WTC11 (cell line): ENCODE data around the gene RPL9. TPM values are rescaled to one million over a fixed set of nuclear protein-coding genes. Genes with fewer than 3 reads are reported as not detected.
"Not testable (repeated sequence)": the region's sequence is repeated elsewhere in the genome, so short reads cannot be mapped to it uniquely, and the experiment has no call there.

Source experiments
- ATAC-seq: fragments of 200-7000 bp; cut with Tn5 transposase; 2 replicates; pipeline ENCODE4 v1.10.0; 2021; ENCODE audit warnings: mild to moderate bottlenecking, moderate library complexity
- CTCF ChIA-PET: fragments of 300-600 bp; sonication (Branson Sonifier 250); formaldehyde crosslinking; loops from one replicate; lab custom pipeline; 2021; ENCODE audit warnings: antibody characterized with exemption; lab: Charles Lee
- POLR2A ChIA-PET: fragments of 350-600 bp; sonication (Branson Sonifier 250); formaldehyde crosslinking; loops from one replicate; lab custom pipeline; 2021; ENCODE audit warnings: antibody characterized with exemption; lab: Charles Lee
- DNase-seq: peaks from one replicate; pipeline ENCODE4 v3.0.0; 2021; ENCODE audit warnings: low spot score
- H3K27ac Mint-ChIP-seq: 2 replicates; pipeline ENCODE4 v1.8.0; 2021; ENCODE audit warnings: mixed read lengths
- H3K27me3 Mint-ChIP-seq: 2 replicates; pipeline ENCODE4 v1.8.0; 2021; ENCODE audit warnings: low read depth, mild to moderate bottlenecking, moderate library complexity, mixed read lengths
- H3K36me3 Mint-ChIP-seq: 2 replicates; pipeline ENCODE4 v1.8.0; 2021; ENCODE audit warnings: mixed read lengths
- H3K4me1 Mint-ChIP-seq: 2 replicates; pipeline ENCODE4 v1.8.0; 2022; ENCODE audit warnings: mixed read lengths
- H3K4me3 Mint-ChIP-seq: 2 replicates; pipeline ENCODE4 v1.8.0; 2021; ENCODE audit warnings: mild to moderate bottlenecking, moderate library complexity, mixed read lengths
- H3K9me3 Mint-ChIP-seq: 2 replicates; pipeline ENCODE4 v1.8.0; 2021; ENCODE audit warnings: mixed read lengths
- CBFB ChIP-seq: sonication (generic); formaldehyde crosslinking; IDR thresholded peaks from 2 replicates; pipeline ENCODE4 v1.8.1; 2022; ENCODE audit warnings: mild to moderate bottlenecking, low read depth, missing genetic modification reagents
- CREM ChIP-seq: sonication (generic); formaldehyde crosslinking; IDR thresholded peaks from 2 replicates; pipeline ENCODE4 v1.8.1; 2022; ENCODE audit warnings: mild to moderate bottlenecking, missing genetic modification reagents, moderate library complexity
- GABPB1 ChIP-seq: sonication (generic); formaldehyde crosslinking; IDR thresholded peaks from 2 replicates; pipeline ENCODE4 v1.8.1; 2023; ENCODE audit warnings: mild to moderate bottlenecking, missing genetic modification reagents
- NFE2L1 ChIP-seq: sonication (generic); formaldehyde crosslinking; IDR thresholded peaks from 2 replicates; pipeline ENCODE4 v1.8.1; 2023; ENCODE audit warnings: missing genetic modification reagents
- NFYB ChIP-seq: sonication (generic); formaldehyde crosslinking; conservative IDR thresholded peaks from 2 replicates; pipeline ENCODE4 v1.8.0; 2022; ENCODE audit warnings: low read depth, missing genetic modification reagents
- RORB ChIP-seq: fragments of 250-450 bp; sonication (Bioruptor Pico); IDR thresholded peaks from 2 replicates; pipeline ENCODE4 v1.9.0; 2021; ENCODE audit warnings: mild to moderate bottlenecking
- TP53 ChIP-seq: sonication (generic); formaldehyde crosslinking; IDR thresholded peaks from 2 replicates; pipeline ENCODE4 v1.8.1; 2023; ENCODE audit warnings: mild to moderate bottlenecking, missing genetic modification reagents
- ZBTB21 ChIP-seq: sonication (generic); formaldehyde crosslinking; IDR thresholded peaks from 2 replicates; pipeline ENCODE4 v1.8.1; 2023; ENCODE audit warnings: mild to moderate bottlenecking, missing genetic modification reagents, borderline replicate concordance
- ZNF121 ChIP-seq: sonication (generic); formaldehyde crosslinking; IDR thresholded peaks from 2 replicates; pipeline ENCODE4 v1.8.0; 2023; ENCODE audit warnings: missing genetic modification reagents
- ZNF317 ChIP-seq: sonication (generic); formaldehyde crosslinking; IDR thresholded peaks from 2 replicates; pipeline ENCODE4 v1.8.1; 2023; ENCODE audit warnings: low read depth, mild to moderate bottlenecking, moderate library complexity, missing genetic modification reagents, borderline replicate concordance
- total RNA-seq: library from RNA; stranded (reverse); gene quantifications from 3 replicates; pipeline ENCODE4 v1.2.3, GENCODE V29; 2021
- TF ChIP-seq, protein P1 (sequence below): fragments of 200-600 bp; IDR thresholded peaks from 2 replicates; pipeline ENCODE4 v1.8.0; 2022; ENCODE audit warnings: antibody characterized with exemption
- TF ChIP-seq, protein P2 (sequence below): sonication (generic); formaldehyde crosslinking; IDR thresholded peaks from 2 replicates; pipeline ENCODE4 v1.8.0; 2023; ENCODE audit warnings: missing genetic modification reagents
- TF ChIP-seq, protein P3 (sequence below): sonication (generic); formaldehyde crosslinking; IDR thresholded peaks from 2 replicates; pipeline ENCODE4 v1.8.1; 2023; ENCODE audit warnings: mild to moderate bottlenecking, missing genetic modification reagents
- TF ChIP-seq, protein P4 (sequence below): fragments of 250-450 bp; sonication (Bioruptor Pico); IDR thresholded peaks from 2 replicates; pipeline ENCODE4 v1.9.0; 2021; ENCODE audit warnings: mild to moderate bottlenecking
- TF ChIP-seq, protein P5 (sequence below): sonication (generic); formaldehyde crosslinking; IDR thresholded peaks from 2 replicates; pipeline ENCODE4 v1.8.1; 2023; ENCODE audit warnings: mild to moderate bottlenecking, missing genetic modification reagents, moderate library complexity
- TF ChIP-seq, protein P6 (sequence below): sonication (generic); formaldehyde crosslinking; IDR thresholded peaks from 2 replicates; pipeline ENCODE4 v1.8.1; 2022; ENCODE audit warnings: missing genetic modification reagents, borderline replicate concordance

The RPL9 gene
- total RNA-seq, 1 experiment from 2014 or later: 1,191 TPM

DNA sequence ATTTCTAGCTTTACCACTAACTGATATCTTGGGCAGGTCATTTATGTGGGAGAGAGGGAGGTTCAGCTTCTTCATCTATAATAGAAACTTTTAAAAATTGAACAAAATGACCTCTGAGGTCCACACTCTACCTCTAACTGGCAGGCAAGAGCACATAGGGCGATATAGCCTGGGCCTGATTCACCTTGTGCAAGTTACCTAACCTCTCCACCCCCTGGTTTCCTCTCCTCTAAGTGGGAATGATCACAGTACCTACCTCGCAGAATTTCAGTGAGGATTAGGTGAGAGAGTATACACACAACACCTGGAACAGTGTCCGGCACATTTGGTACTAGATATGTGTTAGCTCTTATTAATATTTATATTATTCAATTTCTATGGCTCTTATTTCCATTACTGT is 36.5 kb downstream of the RPL9 start (continued):
- TF ChIP-seq, protein P1, sequence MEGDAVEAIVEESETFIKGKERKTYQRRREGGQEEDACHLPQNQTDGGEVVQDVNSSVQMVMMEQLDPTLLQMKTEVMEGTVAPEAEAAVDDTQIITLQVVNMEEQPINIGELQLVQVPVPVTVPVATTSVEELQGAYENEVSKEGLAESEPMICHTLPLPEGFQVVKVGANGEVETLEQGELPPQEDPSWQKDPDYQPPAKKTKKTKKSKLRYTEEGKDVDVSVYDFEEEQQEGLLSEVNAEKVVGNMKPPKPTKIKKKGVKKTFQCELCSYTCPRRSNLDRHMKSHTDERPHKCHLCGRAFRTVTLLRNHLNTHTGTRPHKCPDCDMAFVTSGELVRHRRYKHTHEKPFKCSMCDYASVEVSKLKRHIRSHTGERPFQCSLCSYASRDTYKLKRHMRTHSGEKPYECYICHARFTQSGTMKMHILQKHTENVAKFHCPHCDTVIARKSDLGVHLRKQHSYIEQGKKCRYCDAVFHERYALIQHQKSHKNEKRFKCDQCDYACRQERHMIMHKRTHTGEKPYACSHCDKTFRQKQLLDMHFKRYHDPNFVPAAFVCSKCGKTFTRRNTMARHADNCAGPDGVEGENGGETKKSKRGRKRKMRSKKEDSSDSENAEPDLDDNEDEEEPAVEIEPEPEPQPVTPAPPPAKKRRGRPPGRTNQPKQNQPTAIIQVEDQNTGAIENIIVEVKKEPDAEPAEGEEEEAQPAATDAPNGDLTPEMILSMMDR: no peak
- TF ChIP-seq TP53 (CRISPR knock-in tag): no peak
- TF ChIP-seq ZNF121 (CRISPR knock-in tag): no peak
- TF ChIP-seq ZNF317 (CRISPR knock-in tag): no peak

DNA sequence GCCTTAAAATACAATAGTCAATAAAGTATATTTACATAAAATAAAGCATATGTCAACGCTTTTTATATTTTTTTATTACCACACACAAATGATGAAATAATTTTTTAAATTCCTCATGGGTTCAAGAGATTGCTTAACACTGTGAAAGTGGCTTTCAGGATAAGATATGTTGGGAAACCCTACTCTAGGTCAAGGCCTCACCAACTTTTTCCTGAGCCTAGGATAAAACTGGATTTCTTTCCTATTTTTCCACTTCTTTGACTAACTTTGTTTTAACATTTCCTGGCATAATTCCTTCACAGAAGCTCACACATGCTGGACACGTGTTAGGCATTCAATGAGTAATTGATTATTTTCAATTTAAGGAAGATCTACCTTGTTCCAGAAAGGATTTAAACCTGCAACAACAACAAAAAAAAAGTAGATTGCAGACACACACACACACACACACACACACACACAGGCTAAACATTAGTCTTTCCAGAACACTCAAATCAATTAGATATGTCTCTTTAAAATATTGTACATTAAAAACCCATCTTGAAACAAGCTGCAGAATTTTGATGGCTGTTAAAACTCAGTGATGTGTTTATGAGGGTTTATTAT is 42.9 kb downstream of the RPL9 start:
- no peaks in the 10 kb centered on the region for H3K36me3 Mint-ChIP-seq
- no peaks in the 10 kb centered on the region for H3K9me3 Mint-ChIP-seq
- no peaks in the 10 kb centered on the region for H3K27me3 Mint-ChIP-seq
- no peaks in the 10 kb centered on the region for H3K4me1 Mint-ChIP-seq
- CTCF ChIA-PET: no interaction called here
- ATAC-seq: no peak
- POLR2A ChIA-PET: no interaction called here
- H3K4me3 Mint-ChIP-seq: no peak overlapping the region
- no peak for DNase-seq
- no peak overlapping the region for H3K27ac Mint-ChIP-seq
- TF ChIP-seq CREM (CRISPR knock-in tag) (no peak), GABPB1 (CRISPR knock-in tag) (peak; percentile 52; the same call in 1 of the 2 replicates)

DNA sequence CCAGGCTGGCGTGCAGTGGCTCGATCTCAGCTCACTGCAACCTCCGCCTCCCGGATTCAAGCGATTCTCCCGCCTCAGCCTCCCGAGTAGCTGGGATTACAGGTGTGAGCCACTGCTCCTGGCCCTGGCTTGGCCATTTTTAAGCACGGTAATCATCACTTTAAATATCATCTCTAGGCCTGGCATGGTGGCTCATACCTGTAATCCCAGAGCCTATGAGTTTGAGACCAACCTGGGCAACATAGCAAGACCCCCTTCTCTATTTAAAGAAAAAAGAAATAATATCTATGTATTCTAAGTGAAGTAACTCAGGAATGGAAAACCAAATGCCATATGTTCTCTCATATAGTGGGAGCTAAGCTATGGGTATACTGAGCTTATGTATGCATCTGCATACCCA is 47.2 kb downstream of the RPL9 start:
- H3K4me1 Mint-ChIP-seq, DNase-seq, ATAC-seq, H3K4me3 Mint-ChIP-seq, POLR2A ChIA-PET, H3K27ac Mint-ChIP-seq, H3K27me3 Mint-ChIP-seq, H3K36me3 Mint-ChIP-seq, H3K9me3 Mint-ChIP-seq, CTCF ChIA-PET: not testable (repeated sequence)

DNA sequence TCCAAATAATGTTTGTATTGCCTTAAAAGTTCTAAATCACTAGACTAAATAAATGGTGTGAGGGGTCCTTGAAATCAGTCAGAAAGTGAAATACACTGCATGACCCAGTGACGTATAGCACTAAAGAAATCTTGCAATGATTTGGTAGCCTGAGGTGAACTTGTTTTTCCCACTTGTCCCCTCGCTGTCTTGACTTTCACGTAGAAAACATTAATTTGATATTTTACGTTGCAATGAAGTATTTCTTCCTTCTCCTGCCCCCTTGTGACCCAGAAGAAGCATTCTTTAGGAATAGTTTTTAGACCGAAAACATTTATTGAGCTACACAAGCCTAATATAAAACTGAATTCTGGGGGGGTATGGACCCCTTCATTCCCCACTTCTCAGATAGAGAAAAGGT is 48.3 kb downstream of the RPL9 start:
- POLR2A ChIA-PET: no interaction called here
- no peak for ATAC-seq

More for the DNA sequence above, 48.3 kb downstream of the RPL9 start:
- Mint-ChIP-seq H3K27me3 (no peaks in the 10 kb centered on the region), H3K4me3 (no peak overlapping the region), H3K36me3 (no peaks in the 10 kb centered on the region), H3K9me3 (no peaks in the 10 kb centered on the region), H3K4me1 (no peaks in the 10 kb centered on the region), H3K27ac (no peak overlapping the region)
- CTCF ChIA-PET: interaction anchor here (0.6 to 0.8 kb wide), 2 partner anchors 14 to 81 kb away, joined by 3 to 5 read pairs; no protein-coding TSS in a partner anchor
- TF ChIP-seq NFYB (CRISPR knock-in tag): no peak
- TF ChIP-seq RORB (CRISPR knock-in tag): no peak
- TF ChIP-seq, protein P2, sequence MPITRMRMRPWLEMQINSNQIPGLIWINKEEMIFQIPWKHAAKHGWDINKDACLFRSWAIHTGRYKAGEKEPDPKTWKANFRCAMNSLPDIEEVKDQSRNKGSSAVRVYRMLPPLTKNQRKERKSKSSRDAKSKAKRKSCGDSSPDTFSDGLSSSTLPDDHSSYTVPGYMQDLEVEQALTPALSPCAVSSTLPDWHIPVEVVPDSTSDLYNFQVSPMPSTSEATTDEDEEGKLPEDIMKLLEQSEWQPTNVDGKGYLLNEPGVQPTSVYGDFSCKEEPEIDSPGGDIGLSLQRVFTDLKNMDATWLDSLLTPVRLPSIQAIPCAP (CRISPR knock-in tag): no peak
- TF ChIP-seq, protein P3, sequence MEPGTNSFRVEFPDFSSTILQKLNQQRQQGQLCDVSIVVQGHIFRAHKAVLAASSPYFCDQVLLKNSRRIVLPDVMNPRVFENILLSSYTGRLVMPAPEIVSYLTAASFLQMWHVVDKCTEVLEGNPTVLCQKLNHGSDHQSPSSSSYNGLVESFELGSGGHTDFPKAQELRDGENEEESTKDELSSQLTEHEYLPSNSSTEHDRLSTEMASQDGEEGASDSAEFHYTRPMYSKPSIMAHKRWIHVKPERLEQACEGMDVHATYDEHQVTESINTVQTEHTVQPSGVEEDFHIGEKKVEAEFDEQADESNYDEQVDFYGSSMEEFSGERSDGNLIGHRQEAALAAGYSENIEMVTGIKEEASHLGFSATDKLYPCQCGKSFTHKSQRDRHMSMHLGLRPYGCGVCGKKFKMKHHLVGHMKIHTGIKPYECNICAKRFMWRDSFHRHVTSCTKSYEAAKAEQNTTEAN (CRISPR knock-in tag): no peak
- no peak for TF ChIP-seq CBFB
- TF ChIP-seq, protein P4, sequence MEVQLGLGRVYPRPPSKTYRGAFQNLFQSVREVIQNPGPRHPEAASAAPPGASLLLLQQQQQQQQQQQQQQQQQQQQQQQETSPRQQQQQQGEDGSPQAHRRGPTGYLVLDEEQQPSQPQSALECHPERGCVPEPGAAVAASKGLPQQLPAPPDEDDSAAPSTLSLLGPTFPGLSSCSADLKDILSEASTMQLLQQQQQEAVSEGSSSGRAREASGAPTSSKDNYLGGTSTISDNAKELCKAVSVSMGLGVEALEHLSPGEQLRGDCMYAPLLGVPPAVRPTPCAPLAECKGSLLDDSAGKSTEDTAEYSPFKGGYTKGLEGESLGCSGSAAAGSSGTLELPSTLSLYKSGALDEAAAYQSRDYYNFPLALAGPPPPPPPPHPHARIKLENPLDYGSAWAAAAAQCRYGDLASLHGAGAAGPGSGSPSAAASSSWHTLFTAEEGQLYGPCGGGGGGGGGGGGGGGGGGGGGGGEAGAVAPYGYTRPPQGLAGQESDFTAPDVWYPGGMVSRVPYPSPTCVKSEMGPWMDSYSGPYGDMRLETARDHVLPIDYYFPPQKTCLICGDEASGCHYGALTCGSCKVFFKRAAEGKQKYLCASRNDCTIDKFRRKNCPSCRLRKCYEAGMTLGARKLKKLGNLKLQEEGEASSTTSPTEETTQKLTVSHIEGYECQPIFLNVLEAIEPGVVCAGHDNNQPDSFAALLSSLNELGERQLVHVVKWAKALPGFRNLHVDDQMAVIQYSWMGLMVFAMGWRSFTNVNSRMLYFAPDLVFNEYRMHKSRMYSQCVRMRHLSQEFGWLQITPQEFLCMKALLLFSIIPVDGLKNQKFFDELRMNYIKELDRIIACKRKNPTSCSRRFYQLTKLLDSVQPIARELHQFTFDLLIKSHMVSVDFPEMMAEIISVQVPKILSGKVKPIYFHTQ (CRISPR knock-in tag): no peak
- TF ChIP-seq, protein P5, sequence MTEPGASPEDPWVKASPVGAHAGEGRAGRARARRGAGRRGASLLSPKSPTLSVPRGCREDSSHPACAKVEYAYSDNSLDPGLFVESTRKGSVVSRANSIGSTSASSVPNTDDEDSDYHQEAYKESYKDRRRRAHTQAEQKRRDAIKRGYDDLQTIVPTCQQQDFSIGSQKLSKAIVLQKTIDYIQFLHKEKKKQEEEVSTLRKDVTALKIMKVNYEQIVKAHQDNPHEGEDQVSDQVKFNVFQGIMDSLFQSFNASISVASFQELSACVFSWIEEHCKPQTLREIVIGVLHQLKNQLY (CRISPR knock-in tag): no peak
- TF ChIP-seq ZBTB21 (CRISPR knock-in tag): no peak
- TF ChIP-seq, protein P1: no peak
- TF ChIP-seq, protein P6, sequence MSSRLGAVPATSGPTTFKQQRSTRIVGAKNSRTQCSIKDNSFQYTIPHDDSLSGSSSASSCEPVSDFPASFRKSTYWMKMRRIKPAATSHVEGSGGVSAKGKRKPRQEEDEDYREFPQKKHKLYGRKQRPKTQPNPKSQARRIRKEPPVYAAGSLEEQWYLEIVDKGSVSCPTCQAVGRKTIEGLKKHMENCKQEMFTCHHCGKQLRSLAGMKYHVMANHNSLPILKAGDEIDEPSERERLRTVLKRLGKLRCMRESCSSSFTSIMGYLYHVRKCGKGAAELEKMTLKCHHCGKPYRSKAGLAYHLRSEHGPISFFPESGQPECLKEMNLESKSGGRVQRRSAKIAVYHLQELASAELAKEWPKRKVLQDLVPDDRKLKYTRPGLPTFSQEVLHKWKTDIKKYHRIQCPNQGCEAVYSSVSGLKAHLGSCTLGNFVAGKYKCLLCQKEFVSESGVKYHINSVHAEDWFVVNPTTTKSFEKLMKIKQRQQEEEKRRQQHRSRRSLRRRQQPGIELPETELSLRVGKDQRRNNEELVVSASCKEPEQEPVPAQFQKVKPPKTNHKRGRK (CRISPR knock-in tag): no peak
- TF ChIP-seq NFE2L1 (CRISPR knock-in tag): no peak
- no peak for DNase-seq
